GM19397 (cell line): Measurements from ENCODE around the gene SMC1B.
A peak's percentile ranks its signal among the peaks of the same experiment; 100 is the strongest.
"Not testable (repeated sequence)": the region's sequence is repeated elsewhere in the genome, so short reads cannot be mapped to it uniquely, and the experiment has no call there.

Experiments
- ATAC-seq: cut with Tn5 transposase; IDR thresholded peaks from one replicate; pipeline ENCODE4 v1.9.1; 2021; ENCODE audit warnings: mild to moderate bottlenecking, moderate library complexity; ENCODE audit not compliant: unreplicated experiment

SMC1B gene

GRCh38 chr22:45413368-45414211, at the start of gene SMC1B, which contains the start of gene RIBC2:
SMC1B (minus strand) TSS chr22:45413599; CDS start chr22:45413567, 32 bp downstream.
RIBC2 (plus strand) TSS chr22:45413693; CDS start chr22:45413887, 194 bp downstream.
- ATAC-seq: peak; percentile 76

- no peak for ATAC-seq
Observed at GRCh38 chr22:45462034-45462655, 48.7 kb upstream of the SMC1B start.

- no peak for ATAC-seq
Observed at GRCh38 chr22:45460288-45461109, 47.1 kb upstream of the SMC1B start.

GRCh38 chr22:45459235-45459634, 45.8 kb upstream of the SMC1B start:
- ATAC-seq: no peak

- no peak for ATAC-seq
Observed at GRCh38 chr22:45458532-45458931, 45.1 kb upstream of the SMC1B start.

- ATAC-seq: no peak
Observed at GRCh38 chr22:45456811-45457210, 43.4 kb upstream of the SMC1B start.

GRCh38 chr22:45455621-45456020, 42.2 kb upstream of the SMC1B start:
- ATAC-seq: no peak

- ATAC-seq: no peak
Observed at GRCh38 chr22:45455212-45455611, 41.8 kb upstream of the SMC1B start.

- ATAC-seq: no peak
Observed at GRCh38 chr22:45454275-45454674, 40.9 kb upstream of the SMC1B start.

GRCh38 chr22:45453764-45454163, 40.4 kb upstream of the SMC1B start:
- no peak for ATAC-seq

- ATAC-seq: no peak
Observed at GRCh38 chr22:45452565-45453379, 39.4 kb upstream of the SMC1B start.

GRCh38 chr22:45451972-45452371, 38.6 kb upstream of the SMC1B start:
- no peak for ATAC-seq

GRCh38 chr22:45450921-45451651, 37.7 kb upstream of the SMC1B start:
- no peak for ATAC-seq

- no peak for ATAC-seq
Observed at GRCh38 chr22:45450101-45450785, 36.8 kb upstream of the SMC1B start.

- not testable (repeated sequence) for ATAC-seq
Observed at GRCh38 chr22:45449442-45449841, 36.0 kb upstream of the SMC1B start.

- no peak for ATAC-seq
Observed at GRCh38 chr22:45448431-45448830, 35.0 kb upstream of the SMC1B start.

- not testable (repeated sequence) for ATAC-seq
Observed at GRCh38 chr22:45447596-45447995, 34.2 kb upstream of the SMC1B start.

- no peak for ATAC-seq
Observed at GRCh38 chr22:45446216-45446615, 32.8 kb upstream of the SMC1B start.

- ATAC-seq: no peak
Observed at GRCh38 chr22:45445031-45445710, 31.8 kb upstream of the SMC1B start.
